ENCODE measurements around the gene FAM200A. TPM values are rescaled to one million over a fixed set of nuclear protein-coding genes. Genes with fewer than 3 reads are reported as not detected.
"Not testable (repeated sequence)": the region's sequence is repeated elsewhere in the genome, so short reads cannot be mapped to it uniquely, and the experiment has no call there.

The FAM200A gene
- total and polyA plus RNA-seq, 4 donors: 1.0 to 4.6 (median 2.1) TPM

- H3K36me3 ChIP-seq (ENCODE audit: control insufficient read depth in 4 of 4, insufficient read depth in 3 of 4, low read depth in 1 of 4, low read length in 3 of 4): peaks cover 3 to 25% (median 18%) of the 10 kb centered on the region in 4 donors
- no peak for TF ChIP-seq NR2F2 (IDR thresholded peaks at IDR 0.05)
- no peaks in the 10 kb centered on the region for H3K9me3 ChIP-seq (ENCODE audit: control insufficient read depth in 4 of 4, low read length in 3 of 4)
- no peak for DNase-seq (ENCODE audit: low spot score)
- H3K27ac ChIP-seq (ENCODE audit: low read depth in 1 of 2, low read length in 2 of 2): no peak overlapping the region
- H3K27me3 ChIP-seq (ENCODE audit: control insufficient read depth in 4 of 4, insufficient read depth in 4 of 4, low read length in 3 of 4): no peaks in the 10 kb centered on the region
- peaks cover 0 to 12% (median 6%) of the 10 kb centered on the region in 4 donors for H3K4me1 ChIP-seq (ENCODE audit: control insufficient read depth in 4 of 4, insufficient read depth in 4 of 4, low read length in 3 of 4)
- 84% methylated on average over 3 of the region's 3 CpGs for WGBS
- no peak overlapping the region for H3K9ac ChIP-seq (ENCODE audit: low read depth in 1 of 2, low read length in 2 of 2)
- no peak overlapping the region for H3K4me3 ChIP-seq (ENCODE audit: low read depth in 1 of 3, low read length in 3 of 3)
These were observed 24.3 kb upstream of the FAM200A start for GRCh38 chr7:99576251-99576650.

GRCh38 chr7:99573257-99573656 lies 21.3 kb upstream of the FAM200A start:
- Histone ChIP-seq H3K27me3 (ENCODE audit: control insufficient read depth in 4 of 4, insufficient read depth in 4 of 4, low read length in 3 of 4) (no peaks in the 10 kb centered on the region), H3K4me1 (ENCODE audit: control insufficient read depth in 4 of 4, insufficient read depth in 4 of 4, low read length in 3 of 4) (no peaks in the 10 kb centered on the region), H3K9me3 (ENCODE audit: control insufficient read depth in 4 of 4, low read length in 3 of 4) (no peaks in the 10 kb centered on the region), H3K4me3 (ENCODE audit: low read depth in 1 of 3, low read length in 3 of 3) (no peak overlapping the region), H3K9ac (ENCODE audit: low read depth in 1 of 2, low read length in 2 of 2) (no peak overlapping the region), H3K36me3 (ENCODE audit: control insufficient read depth in 4 of 4, insufficient read depth in 3 of 4, low read depth in 1 of 4, low read length in 3 of 4) (peaks cover 3 to 48% (median 27%) of the 10 kb centered on the region in 4 donors), H3K27ac (ENCODE audit: low read depth in 1 of 2, low read length in 2 of 2) (no peak overlapping the region)
- TF ChIP-seq, protein P1, sequence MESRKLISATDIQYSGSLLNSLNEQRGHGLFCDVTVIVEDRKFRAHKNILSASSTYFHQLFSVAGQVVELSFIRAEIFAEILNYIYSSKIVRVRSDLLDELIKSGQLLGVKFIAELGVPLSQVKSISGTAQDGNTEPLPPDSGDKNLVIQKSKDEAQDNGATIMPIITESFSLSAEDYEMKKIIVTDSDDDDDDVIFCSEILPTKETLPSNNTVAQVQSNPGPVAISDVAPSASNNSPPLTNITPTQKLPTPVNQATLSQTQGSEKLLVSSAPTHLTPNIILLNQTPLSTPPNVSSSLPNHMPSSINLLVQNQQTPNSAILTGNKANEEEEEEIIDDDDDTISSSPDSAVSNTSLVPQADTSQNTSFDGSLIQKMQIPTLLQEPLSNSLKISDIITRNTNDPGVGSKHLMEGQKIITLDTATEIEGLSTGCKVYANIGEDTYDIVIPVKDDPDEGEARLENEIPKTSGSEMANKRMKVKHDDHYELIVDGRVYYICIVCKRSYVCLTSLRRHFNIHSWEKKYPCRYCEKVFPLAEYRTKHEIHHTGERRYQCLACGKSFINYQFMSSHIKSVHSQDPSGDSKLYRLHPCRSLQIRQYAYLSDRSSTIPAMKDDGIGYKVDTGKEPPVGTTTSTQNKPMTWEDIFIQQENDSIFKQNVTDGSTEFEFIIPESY (IDR thresholded peaks at IDR 0.05): no peak
- TF ChIP-seq HNF4G (IDR thresholded peaks at IDR 0.05): no peak
- no peak for TF ChIP-seq HNF4A (conservative IDR thresholded peaks at IDR 0.05)
- DNase-seq (ENCODE audit: low spot score): no peak
- WGBS: 97% methylated on average over 1 of the region's 1 CpG

DNA sequence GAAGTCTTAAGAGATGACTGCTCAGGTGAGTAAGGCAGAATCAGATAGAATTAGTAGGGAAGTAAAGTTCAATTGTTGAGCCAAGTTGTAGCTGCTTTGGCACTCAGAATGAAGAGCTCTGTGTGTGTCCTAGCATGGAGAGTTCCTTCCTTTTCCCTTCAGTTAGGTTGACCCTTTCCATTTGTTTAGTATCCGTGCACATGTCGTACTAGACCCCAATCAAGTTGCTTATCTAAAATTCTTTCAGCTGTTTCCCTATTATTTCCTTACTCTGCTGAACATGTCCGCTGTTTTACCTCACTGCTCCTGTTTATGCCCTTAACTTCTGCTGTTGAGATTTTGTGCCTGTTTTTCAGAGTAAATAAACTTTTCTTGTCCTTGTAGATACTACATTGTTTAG lies 19.9 kb upstream of the FAM200A start:
- Histone ChIP-seq H3K27me3 (ENCODE audit: control insufficient read depth in 4 of 4, insufficient read depth in 4 of 4, low read length in 3 of 4) (no peaks in the 10 kb centered on the region), H3K4me1 (ENCODE audit: control insufficient read depth in 4 of 4, insufficient read depth in 4 of 4, low read length in 3 of 4) (no peaks in the 10 kb centered on the region), H3K9ac (ENCODE audit: low read depth in 1 of 2, low read length in 2 of 2) (no peak overlapping the region), H3K4me3 (ENCODE audit: low read depth in 1 of 3, low read length in 3 of 3) (no peak overlapping the region), H3K27ac (ENCODE audit: low read depth in 1 of 2, low read length in 2 of 2) (no peak overlapping the region), H3K9me3 (ENCODE audit: control insufficient read depth in 4 of 4, low read length in 3 of 4) (no peaks in the 10 kb centered on the region), H3K36me3 (ENCODE audit: control insufficient read depth in 4 of 4, insufficient read depth in 3 of 4, low read depth in 1 of 4, low read length in 3 of 4) (peaks cover 3 to 51% (median 28%) of the 10 kb centered on the region in 4 donors)
- TF ChIP-seq, protein P2, sequence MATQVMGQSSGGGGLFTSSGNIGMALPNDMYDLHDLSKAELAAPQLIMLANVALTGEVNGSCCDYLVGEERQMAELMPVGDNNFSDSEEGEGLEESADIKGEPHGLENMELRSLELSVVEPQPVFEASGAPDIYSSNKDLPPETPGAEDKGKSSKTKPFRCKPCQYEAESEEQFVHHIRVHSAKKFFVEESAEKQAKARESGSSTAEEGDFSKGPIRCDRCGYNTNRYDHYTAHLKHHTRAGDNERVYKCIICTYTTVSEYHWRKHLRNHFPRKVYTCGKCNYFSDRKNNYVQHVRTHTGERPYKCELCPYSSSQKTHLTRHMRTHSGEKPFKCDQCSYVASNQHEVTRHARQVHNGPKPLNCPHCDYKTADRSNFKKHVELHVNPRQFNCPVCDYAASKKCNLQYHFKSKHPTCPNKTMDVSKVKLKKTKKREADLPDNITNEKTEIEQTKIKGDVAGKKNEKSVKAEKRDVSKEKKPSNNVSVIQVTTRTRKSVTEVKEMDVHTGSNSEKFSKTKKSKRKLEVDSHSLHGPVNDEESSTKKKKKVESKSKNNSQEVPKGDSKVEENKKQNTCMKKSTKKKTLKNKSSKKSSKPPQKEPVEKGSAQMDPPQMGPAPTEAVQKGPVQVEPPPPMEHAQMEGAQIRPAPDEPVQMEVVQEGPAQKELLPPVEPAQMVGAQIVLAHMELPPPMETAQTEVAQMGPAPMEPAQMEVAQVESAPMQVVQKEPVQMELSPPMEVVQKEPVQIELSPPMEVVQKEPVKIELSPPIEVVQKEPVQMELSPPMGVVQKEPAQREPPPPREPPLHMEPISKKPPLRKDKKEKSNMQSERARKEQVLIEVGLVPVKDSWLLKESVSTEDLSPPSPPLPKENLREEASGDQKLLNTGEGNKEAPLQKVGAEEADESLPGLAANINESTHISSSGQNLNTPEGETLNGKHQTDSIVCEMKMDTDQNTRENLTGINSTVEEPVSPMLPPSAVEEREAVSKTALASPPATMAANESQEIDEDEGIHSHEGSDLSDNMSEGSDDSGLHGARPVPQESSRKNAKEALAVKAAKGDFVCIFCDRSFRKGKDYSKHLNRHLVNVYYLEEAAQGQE (IDR thresholded peaks at IDR 0.05): no peak
- no peak for TF ChIP-seq CTCF (IDR thresholded peaks at IDR 0.05; ENCODE audit: low read depth, low read length, missing input control)
- TF ChIP-seq, protein P3, sequence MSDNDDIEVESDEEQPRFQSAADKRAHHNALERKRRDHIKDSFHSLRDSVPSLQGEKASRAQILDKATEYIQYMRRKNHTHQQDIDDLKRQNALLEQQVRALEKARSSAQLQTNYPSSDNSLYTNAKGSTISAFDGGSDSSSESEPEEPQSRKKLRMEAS (IDR thresholded peaks at IDR 0.05): no peak
- TF ChIP-seq EGR1 (IDR thresholded peaks at IDR 0.05; ENCODE audit: low read depth in 2 of 2): no peak
- TF ChIP-seq NR2F2 (IDR thresholded peaks at IDR 0.05): no peak
- no peak for TF ChIP-seq HNF4A (conservative IDR thresholded peaks at IDR 0.05)
- no peak for TF ChIP-seq FOXA2 (IDR thresholded peaks at IDR 0.05)
- no peak for TF ChIP-seq YY1 (IDR thresholded peaks at IDR 0.05)
- no peak for TF ChIP-seq JUND (IDR thresholded peaks at IDR 0.05)
- WGBS: 90% methylated on average over 3 of the region's 3 CpGs
- no peak for DNase-seq (ENCODE audit: low spot score)

GRCh38 chr7:99568770-99569169 lies 16.9 kb upstream of the FAM200A start:
- H3K27ac ChIP-seq (ENCODE audit: low read depth in 1 of 2, low read length in 2 of 2); H3K9ac ChIP-seq (ENCODE audit: low read depth in 1 of 2, low read length in 2 of 2); DNase-seq (ENCODE audit: low spot score); H3K4me3 ChIP-seq (ENCODE audit: low read depth in 1 of 3, low read length in 3 of 3); H3K4me1 ChIP-seq (ENCODE audit: control insufficient read depth in 4 of 4, insufficient read depth in 4 of 4, low read length in 3 of 4); H3K9me3 ChIP-seq (ENCODE audit: control insufficient read depth in 4 of 4, low read length in 3 of 4); H3K27me3 ChIP-seq (ENCODE audit: control insufficient read depth in 4 of 4, insufficient read depth in 4 of 4, low read length in 3 of 4): not testable (repeated sequence)
- H3K36me3 ChIP-seq (ENCODE audit: control insufficient read depth in 4 of 4, insufficient read depth in 3 of 4, low read depth in 1 of 4, low read length in 3 of 4): peaks cover 3 to 67% (median 48%) of the 10 kb centered on the region in 4 donors
- 98% methylated on average over 7 of the region's 7 CpGs for WGBS

Measured in liver (tissue), 9 donors.